ENCODE results near the gene EPHA7.

The EPHA7 gene

DNA sequence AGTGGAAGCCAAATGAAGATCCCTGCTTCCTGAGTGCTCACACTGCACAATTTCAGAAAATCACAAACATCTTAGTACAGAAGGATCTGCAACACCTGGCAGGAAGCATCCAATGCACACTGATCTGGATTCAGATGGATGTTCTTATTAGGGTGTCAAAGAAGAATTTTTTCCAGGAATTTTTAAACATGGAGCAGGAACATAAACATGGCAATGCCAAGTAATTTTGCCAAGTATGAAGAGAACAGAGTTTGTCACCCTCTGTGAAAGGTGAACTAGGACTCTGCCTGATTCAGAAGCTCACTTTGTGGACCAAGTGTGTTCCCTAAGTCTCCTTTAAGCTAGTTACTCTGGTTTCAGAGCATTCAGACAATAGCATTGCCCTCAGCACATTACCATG is 208.5 kb downstream of the EPHA7 start:
- H3K27ac ChIP-seq: no peak overlapping the region
- DNase-seq (ENCODE audit: low spot score): no peak
- POLR2A ChIA-PET (ENCODE audit: low non-redundant PET): no interaction called here
- TF ChIP-seq CTCF (conservative IDR thresholded peaks at IDR 0.05; ENCODE audit: low read depth): no peak
- CTCF ChIA-PET: interaction anchor here (0.7 kb wide), 1 partner anchor 11 kb away, joined by 3 read pairs; no protein-coding TSS in a partner anchor

DNA sequence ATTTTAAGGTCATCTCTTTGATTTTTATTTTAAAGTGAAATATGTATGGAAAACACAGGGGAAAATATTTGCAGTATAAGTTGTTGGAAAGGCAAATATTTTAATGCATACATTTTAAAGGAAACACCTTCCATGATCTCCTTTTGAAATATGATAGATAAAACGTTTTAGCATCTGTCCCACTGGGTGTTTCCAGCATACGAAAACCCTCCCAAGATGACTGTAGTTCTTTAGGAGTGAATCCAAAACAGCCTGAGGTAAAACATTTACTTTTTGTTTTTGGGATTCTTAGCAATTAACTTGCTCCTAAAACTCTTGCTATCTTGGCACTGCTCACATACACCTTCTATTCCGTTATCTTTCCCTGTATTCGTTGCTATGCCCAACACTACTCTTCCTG is 210.0 kb downstream of the EPHA7 start:
- ChIA-PET CTCF (no interaction called here), POLR2A (ENCODE audit: low non-redundant PET) (no interaction called here)
- TF ChIP-seq CTCF (conservative IDR thresholded peaks at IDR 0.05; ENCODE audit: low read depth): no peak
- no peak overlapping the region for H3K27ac ChIP-seq
- no peak for DNase-seq (ENCODE audit: low spot score)

GRCh38 chr6:93196406-93196970 is 222.9 kb downstream of the EPHA7 start:
- CTCF ChIA-PET: interaction anchor here (0.6 kb wide), 1 partner anchor 166 kb away, joined by 3 read pairs; no protein-coding TSS in a partner anchor
- DNase-seq (ENCODE audit: low spot score): no peak
- no peak for TF ChIP-seq CTCF (conservative IDR thresholded peaks at IDR 0.05; ENCODE audit: low read depth)

GRCh38 chr6:93194480-93194879 is 224.9 kb downstream of the EPHA7 start:
- POLR2A ChIA-PET (ENCODE audit: low non-redundant PET): no interaction called here
- CTCF ChIA-PET: interaction anchor here (0.6 kb wide), 1 partner anchor 396 kb away, joined by 4 read pairs; no protein-coding TSS in a partner anchor
- H3K27ac ChIP-seq: no peak overlapping the region
- no peak for DNase-seq (ENCODE audit: low spot score)
- no peak for TF ChIP-seq CTCF (conservative IDR thresholded peaks at IDR 0.05; ENCODE audit: low read depth)

More at GRCh38 chr6:93196406-93196970, 222.9 kb downstream of the EPHA7 start:
- POLR2A ChIA-PET (ENCODE audit: low non-redundant PET): no interaction called here
- H3K27ac ChIP-seq: no peak overlapping the region

DNA sequence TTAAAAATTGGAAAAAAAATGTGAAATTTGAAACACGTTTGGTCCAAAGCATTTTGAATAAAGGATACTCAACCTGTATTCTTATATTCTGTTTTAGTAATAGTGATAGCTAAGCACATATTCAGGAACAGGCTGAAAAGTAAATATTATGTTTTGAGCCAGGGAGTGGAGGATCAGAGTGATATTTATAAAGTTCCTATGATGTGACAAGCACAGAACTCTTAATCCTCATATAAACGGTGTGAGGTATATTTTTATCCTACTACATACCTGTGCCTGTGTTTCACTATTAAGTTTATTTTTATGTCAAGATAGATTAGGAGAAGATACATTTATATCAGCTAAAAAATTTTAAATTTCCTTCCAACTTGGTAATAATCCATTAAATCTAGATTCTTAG is 225.5 kb downstream of the EPHA7 start:
- POLR2A ChIA-PET (ENCODE audit: low non-redundant PET): no interaction called here
- CTCF ChIA-PET: no interaction called here
- TF ChIP-seq CTCF (conservative IDR thresholded peaks at IDR 0.05; ENCODE audit: low read depth): no peak
- no peak overlapping the region for H3K27ac ChIP-seq
- no peak for DNase-seq (ENCODE audit: low spot score)
